Peyer's patch (tissue), 4 donors: ENCODE measurements around the gene MASP1.

Source experiments
- CTCF ChIP-seq, 6 experiments: fragments of 450-650 bp in 4 of 6; fragments of 200-600 bp in 2 of 6; sonication (generic) in 1 of 6; IDR thresholded peaks; one replicate each; pipeline ENCODE4 v1.5.1; 2017 to 2019; ENCODE audit warnings: antibody characterized with exemption in 6 of 6, mild to moderate bottlenecking in 3 of 6, moderate library complexity in 1 of 6
- POLR2A ChIP-seq, 2 donors: fragments of 450-650 bp; IDR thresholded peaks; one replicate each; pipeline ENCODE4 v1.5.1; 2017; ENCODE audit warnings: antibody characterized with exemption in 2 of 2, mild to moderate bottlenecking in 2 of 2, moderate library complexity in 2 of 2

GRCh38 chr3:187336322-187336721, 44.8 kb upstream of the MASP1 start:
- TF ChIP-seq CTCF (IDR thresholded peaks at IDR 0.05) = no peak
- no peak for TF ChIP-seq POLR2A (IDR thresholded peaks at IDR 0.05)
